Activated CD4-positive, alpha-beta T cell treated with anti-CD3 and anti-CD28 coated beads, Interleukin-2, Interleukin-6, amounts not matched to agents 100 ng/mL and 50 ng/mL, durations not matched to agents 16 hours and 8 hours (primary cell): ENCODE results near the gene PKIB.
"Not testable (repeated sequence)": the region's sequence is repeated elsewhere in the genome, so short reads cannot be mapped to it uniquely, and the experiment has no call there.

ENCODE experiments used
- DNase-seq: peaks from one replicate; pipeline ENCODE4 v3.0.0-alpha.2; 2020

PKIB gene, protein sequence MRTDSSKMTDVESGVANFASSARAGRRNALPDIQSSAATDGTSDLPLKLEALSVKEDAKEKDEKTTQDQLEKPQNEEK

DNA sequence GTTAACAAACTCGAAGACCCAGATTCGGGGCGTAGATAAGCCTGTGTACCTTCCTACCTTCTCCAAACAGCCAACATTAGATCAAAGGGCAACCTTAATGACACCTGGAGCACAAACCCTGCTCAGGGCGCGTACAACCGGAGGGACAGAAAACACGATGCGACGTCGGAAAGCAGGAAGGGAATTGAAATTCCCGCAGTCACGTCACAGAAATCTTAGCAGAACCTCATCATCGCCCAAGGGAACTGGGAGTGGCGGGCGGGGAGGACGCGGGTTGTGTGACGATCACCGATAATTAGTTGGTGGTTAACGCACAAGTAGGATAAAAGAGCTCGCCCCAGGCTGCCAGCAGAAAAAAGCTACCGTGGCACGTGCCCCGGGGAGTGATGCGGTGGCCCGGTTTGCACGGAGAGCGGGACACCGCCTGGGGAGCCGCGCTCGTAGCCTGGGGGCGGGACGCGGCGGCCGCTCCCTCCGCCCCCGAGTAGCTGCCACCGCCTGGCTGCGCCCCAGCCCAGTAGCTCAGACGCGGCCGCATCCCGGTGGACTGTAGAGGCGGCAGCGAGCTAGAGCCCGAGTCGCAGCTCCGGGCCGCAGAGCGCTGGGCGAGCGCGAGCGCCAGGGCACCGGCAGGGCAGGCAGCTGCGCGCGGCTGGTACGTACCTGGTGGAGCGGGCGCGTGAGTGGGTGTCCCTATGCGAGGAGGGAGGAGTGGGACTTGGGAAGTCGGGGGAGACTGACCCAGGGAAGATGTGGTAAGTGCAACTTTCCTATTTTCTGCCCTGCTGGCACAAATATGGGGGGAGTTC, at the start of gene PKIB:
TSS of gene PKIB (plus strand) at position 525 of the 809 bp plus-strand sequence. CDS start 107,390 bp downstream, outside the sequence.
- peak; percentile 56 for DNase-seq

DNA sequence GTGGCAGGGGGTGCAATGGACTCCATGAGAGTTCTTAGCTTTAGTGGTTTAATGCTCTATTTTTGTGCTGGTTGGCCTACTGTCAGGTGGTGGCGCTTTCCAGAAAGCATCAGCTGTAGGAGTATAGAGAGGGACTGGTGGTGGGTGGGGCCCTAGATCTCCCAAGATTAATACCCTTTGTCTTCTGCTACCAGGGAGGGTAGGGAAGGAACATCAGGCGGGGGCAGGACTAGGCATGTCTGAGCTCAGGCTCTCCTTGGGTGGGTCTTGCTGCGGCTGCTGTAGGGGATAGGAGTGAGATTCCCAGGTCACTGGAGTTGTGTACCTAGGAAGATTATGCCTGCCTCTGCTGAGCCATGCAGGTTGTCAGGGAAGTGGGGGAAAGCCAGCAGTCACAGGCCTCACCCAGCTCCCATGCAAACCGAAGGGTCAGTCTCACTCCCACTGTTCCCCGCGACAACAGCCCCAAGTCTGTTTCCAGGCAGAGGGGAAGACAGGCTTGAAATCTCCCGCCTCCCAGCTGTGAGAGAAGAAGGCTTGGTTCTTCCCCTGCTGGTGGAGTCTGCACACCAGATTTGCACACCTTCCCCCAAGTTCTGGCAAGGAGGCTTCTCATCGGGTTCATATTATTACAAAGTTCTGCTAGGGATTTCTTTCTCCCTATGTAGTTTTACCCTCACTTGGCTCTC, 46.7 kb upstream of the PKIB start:
- no peak for DNase-seq

DNA sequence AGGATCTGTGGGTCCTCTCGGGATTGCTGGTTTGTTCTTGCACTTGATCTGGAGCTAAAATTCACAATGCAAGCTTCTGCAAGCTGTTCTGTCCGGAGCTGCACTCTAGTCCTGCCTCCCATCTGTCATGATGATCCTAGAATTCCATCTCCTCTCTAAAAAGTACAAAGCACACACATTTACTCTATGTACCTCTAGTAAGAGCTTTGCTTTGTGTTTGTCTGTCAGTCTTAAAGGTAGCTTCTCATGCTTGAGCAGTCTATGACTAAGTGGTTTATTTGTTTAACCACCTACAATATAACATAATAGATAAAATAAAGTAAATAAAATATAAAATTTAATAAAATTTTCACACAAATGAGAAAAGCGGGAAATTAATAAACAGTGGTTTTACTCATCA, 46.0 kb upstream of the PKIB start:
- no peak for DNase-seq

DNA sequence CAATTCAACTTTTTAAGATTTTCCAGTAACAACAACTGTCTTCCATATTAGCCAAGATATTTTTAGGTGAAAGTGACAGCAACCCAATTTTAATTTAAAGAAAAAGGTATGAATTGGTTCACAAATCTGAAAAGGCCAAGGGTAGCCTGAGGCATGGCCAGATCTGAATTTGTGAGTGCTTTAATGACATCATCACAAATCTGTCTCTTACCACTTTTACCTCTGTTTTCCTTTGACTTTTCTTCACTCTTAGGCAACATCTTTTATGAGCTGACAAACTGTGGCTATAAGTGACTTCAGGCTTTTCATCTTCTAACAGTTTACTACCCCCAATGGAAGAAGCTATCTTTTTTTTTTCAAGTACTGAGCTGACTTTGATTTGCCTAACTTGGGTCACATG, 44.5 kb upstream of the PKIB start:
- no peak for DNase-seq

DNA sequence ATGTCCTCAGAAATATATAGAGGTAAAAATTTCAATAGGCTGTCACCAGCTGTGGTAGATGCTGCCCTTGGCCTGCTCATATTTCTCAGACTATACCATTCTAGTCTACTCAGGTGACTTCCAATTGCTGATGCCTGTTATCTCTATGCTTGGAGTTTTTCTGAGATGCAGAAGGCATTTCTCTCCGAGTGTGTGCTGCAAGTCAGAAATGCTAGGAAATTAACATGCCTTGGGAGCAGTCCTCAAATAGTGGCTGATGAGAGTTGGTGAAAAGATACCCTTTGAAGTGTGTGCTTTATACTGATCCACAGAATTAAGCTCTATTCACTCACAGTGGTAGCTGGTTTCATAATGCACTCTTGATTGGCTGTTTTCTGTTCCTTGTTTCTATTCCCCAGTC, 43.2 kb upstream of the PKIB start:
- no peak for DNase-seq

DNA sequence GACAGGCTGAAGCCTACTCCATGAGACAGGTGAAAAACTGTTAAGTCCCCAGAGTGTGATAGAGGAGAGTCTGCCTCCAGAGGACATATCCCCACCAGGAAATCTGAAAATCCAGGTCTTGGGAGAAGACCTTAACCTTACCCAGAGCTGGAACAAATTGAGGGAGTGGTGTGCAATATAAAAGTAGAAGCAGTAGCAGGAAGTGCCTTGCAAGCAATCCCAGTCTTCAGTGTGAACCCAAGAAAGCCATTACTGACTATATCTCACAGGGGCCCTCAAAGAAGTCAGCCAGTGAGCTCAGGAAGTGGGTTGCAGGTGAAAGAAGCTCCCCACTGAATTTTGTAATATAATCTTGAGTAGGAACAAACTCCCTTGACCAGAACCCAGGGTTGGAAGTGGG, 41.9 kb upstream of the PKIB start:
- DNase-seq, result no peak

DNA sequence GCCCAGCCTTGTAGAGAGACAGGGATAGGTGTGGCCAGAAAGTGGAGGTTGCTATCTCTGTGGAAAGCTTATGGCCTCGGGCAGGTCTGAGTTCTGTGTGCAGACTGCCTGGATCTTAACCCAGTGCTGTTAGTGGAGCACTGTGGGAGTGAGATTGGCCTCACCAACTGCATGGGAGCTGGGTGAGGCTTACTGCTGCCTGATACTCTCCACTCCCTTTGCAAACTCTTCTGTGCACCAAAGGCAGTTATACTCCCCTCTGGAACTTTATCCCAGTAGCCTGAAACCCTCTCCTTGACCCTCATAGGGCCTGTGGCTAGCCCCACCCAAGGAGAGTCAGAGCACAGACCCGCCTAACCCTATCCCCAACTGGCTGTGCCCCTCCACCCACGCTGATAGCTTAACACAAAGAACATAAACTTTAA, 41.4 kb upstream of the PKIB start:
- DNase-seq, result no peak

DNA sequence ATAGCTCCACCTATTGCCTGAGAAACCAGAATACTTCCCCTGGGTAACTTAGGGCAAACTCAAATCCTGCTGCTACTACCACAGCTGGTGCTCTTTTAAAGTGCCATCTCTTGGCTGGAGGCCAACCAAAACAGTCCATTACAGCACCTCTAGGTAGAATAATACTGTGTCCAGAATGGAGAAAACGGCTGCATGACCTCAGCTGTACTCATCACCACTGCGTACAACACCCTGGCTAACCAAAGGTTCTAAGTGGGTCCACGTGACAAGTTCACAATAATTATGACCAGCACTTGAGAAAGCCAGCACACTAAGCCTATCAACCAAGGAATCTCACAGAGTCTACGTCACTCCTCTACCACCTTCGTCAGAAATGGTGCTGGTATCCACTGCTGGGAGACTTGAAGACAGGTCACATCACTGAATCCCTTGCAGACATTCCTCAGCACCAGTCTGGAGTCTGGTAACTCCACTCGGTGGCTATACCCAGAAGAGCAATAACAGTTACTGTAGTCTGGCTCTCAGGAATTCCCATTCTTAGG, 40.9 kb upstream of the PKIB start:
- no peak for DNase-seq

DNA sequence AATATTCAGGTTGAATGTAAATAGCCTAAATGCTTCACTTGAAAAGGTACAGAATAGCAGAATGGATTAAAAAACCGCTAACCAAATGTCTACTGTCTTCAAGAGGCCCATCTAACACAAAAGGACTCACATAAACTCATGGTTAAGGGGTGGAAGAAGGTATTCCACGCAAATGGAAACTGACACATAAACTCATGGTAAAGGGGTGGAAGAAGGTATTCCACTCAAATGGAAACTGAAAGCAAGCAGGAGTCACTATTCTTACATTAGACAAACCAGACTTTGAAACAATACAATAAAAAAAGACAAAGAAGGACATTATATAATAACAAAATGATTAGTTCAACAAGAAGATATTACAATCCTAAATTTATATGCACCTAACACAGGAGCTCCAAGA, 38.3 kb upstream of the PKIB start:
- DNase-seq, result no peak

DNA sequence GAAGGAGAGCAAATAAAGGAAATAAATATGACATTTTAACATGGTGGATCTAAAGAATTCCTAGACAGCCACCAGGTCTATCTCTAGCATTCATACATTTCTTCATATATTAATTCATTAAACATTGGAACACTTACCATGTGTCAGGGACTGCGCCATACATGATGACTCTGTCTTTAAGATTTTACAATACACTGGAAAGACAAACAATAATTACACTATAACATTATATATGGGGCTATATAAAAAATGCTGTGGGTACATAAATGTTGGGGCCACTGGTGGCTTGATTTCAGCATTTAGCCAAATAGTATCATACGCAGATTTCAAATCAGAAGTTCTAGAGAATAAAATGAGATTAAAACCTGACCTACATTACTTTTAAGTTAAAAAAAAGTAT, 33.3 kb upstream of the PKIB start:
- DNase-seq, result no peak

DNA sequence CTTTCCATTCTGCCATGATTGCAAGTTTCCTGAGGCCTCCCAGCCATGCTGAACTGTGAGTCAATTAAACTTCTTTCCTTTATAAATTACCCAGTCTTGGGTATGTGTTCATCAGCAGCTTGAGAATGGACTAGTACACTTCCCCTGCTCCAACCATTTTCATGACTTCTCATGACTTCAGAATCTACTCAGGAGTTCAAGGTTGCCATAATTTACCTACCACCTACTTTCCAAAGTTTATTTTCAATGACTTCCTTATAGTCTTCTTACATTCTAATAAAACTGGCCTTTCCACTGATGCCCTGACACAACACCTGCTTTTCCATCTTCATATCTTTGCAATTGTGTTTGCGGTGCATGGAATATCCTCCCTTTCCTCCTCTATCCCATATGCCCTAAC, 31.2 kb upstream of the PKIB start:
- DNase-seq, result no peak

DNA sequence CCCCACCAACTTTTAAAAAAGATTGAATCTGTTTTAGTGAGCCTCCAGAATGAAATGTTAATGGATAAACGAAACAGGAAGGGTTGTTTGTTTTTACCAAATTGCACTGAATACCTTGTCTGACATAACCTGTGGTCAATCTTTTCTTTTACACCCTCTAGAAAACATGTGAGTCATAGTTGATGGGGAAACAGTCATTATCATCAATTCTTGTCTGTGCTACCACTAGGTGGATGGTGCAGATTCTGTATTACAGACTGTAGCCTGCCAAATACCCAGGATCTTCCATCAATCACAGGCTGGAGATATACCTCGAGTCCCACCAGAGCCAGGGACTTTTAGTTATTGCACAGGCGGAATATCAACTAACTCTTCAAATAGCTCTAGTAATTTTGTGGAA, 29.5 kb upstream of the PKIB start:
- DNase-seq, result no peak

DNA sequence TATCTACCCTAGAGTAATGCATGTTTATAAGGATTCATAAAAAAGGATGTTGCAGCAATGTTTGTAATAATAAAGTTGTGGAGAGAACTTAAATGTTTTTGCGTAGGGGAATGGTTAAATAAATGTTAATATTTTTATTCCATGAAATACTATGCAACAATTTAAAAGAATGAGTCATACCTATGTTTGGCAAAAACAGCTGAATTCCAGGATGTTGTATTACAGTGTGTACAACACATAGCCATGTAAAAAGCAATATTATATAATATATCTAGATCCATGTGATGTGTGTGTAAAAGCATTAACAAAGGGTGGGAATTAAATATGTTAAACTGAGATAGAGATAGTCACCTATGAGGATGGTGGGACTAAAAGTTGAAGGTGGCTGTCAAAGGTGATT, 21.1 kb upstream of the PKIB start:
- no peak for DNase-seq

DNA sequence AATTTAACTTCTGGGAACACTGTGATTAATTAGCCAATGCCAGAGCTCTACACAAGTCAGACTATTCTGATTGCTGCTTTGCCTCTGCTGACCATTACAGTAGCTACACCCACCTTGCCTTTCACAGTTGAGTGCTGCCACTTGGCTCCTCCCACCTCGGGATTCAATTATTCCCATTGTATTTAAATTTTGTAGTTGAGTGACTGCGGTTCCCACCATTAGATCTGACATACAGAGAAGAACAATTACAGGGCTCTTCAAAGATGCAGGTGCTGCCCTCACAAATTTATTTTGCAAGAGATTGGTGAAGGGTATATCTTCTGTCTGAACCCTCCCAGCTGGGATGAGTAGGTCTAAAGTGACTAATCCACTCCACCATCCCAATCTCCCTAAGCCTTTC, 11.9 kb upstream of the PKIB start:
- DNase-seq, result not testable (repeated sequence)

DNA sequence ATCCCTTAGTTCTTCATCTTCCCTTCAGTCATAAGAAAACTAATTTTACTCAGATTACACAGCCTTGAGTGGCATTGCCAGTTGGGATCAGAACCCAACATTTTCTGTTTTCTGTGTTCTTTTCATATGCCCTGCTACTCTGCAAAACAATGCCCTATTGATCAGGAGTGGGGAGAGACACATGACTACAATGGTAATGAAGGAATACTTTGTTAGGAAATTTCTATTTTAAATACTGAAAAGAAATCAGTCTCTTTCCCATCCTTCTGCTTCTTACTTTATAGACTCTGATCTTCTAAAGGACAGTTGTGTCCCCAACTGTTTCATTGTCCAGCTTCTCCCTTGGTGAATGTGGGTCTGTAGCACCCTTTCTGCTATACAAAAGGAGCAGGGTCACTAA, 5.5 kb upstream of the PKIB start:
- no peak for DNase-seq

DNA sequence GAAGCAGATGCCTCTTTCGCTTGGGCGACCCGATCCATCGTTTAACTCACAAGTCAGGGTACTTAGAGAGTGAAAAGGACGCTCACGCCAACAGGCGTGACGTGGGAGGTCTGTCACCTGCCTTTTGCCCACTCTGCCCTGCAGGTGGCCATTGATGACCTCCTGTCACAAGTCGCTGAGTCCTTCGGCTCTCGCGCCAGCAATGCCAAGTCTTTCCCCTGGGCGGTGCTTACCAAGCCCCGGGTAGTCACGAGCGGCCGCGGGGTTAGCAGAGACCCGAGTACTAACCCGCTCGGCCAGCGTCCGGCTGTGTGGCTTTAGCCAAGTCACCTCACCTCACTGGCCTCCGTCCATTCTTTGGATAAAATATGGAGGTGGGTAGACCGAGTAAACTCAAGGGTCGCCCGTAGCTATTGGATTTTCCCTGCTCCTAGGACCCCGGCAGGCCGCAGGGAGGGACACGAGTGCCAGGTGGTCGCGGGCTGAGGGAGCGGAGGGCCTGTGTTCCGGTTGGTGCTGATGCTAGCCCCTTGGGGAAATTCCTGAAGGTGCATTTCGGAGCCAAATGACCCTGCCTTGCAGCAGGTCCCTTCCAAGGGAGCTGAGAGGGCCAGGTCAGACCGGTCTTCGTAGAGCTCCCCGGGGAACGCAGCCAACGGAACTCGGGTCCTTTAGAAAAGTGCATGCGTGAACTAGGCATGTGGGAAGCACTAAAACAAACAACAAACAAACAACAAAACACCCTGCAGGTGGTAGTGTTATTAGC, 668 bp downstream of the PKIB start:
- peak; percentile 14 for DNase-seq

DNA sequence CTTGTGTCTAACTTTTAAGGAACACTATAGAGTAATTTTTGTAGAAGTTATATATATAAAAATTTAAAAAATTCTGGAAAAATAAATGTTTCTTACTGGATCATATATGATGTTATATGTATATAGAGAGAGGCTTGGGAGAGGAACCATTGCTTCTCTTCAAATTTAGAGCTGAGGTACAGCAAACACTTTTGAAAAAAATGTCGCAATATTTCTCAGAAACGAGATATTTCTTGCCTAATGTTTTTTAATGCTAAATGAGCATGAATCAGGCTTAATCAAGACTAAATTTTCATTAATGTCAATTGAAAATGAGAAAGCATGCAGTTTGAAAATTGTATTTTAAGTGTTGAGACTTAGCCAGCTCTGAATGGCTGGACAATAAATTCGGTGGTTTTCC, 2.6 kb downstream of the PKIB start:
- DNase-seq, result no peak

DNA sequence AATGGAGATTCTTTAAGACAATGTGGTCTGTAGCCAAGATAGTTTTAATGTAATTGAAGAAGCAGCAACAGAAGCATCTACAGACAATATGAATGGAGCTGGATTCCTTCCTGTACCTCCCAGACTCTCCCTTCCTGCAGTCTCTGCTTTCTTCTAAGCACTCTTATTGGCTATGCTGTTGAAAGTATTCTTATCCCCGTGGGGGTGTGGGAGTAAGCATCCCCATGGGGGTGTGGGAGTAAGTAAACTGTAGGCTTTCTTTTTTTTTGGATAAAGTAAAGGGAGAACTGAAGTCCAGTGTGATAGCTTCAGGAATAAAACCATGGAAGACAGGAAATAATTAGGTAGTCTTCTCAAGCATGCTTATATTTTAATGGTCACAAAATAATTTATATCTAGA, 4.1 kb downstream of the PKIB start:
- no peak for DNase-seq

DNA sequence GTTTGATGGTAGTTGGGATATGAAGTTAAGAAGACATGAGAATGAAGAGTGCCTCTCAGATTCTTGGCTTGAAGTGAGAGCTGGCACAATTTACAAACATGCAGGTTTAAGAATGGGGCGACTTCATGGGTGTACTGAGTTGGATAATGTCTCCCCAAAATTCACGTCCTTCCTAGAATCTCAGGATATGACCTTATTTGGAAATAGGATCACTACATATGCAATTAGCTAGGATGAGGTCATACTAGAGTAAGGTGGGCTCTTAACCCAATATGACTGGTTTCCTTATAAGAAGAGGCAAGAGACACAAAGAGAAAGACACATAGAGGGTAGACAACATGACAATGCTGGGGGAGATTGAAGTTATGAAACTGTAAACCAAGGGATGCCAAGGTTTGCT, 5.2 kb downstream of the PKIB start:
- DNase-seq, result no peak

DNA sequence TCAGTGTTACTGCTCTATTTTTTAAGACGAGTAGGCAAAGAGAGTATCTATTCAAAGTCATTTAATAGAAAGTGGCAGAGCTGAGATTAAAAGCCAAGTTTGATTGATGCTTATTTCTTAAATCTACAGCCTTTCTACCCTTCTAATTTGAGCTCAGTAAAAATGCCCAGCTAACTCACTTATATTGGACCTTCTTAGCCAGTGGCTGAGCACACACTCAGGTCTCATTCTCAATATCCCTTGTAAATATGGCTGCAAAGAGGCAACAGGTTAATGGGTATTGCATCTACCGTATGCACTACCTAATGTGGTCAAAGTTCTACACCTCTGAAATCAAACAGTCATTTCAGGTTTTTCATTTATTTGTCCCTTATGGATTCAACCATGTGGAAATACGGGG, 6.7 kb downstream of the PKIB start:
- DNase-seq, result no peak

DNA sequence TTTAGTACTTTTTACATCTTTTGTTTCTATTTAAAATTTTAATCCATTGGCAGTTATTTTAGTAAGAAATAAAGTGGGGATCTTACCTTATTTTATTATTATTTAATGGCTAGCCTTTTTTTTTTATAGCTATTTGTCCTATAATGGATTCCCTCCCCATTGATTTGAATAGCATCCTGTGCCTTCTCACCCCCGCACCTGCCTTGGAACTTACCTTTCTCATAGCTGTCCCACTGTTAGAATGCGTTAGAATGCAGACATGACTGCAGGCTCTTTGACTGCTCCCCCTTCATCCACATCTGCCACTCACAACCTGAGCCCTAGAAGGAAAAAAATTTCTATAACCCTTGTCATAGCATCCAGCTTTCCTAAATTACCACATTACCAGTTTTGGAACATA, 9.1 kb downstream of the PKIB start:
- DNase-seq, result no peak

DNA sequence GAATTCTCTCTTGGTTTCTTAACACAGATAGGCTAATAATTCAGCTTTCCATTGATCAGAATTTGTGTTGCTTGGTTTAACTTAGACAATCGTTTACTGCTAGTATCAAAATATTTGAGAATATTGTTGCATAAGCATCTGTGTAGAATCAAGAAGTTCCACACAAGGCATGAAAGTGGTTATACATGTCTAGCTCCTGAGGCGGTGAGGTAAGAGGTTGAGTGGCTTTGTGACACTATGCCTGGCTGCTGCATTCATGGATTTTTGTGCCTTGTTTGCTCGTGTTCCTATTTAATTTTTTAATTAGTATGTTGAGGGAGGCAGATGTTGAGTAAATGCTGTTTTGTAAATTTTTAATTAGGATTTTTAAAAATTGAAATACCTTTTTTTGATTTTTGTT, 10.2 kb downstream of the PKIB start:
- DNase-seq, result no peak

DNA sequence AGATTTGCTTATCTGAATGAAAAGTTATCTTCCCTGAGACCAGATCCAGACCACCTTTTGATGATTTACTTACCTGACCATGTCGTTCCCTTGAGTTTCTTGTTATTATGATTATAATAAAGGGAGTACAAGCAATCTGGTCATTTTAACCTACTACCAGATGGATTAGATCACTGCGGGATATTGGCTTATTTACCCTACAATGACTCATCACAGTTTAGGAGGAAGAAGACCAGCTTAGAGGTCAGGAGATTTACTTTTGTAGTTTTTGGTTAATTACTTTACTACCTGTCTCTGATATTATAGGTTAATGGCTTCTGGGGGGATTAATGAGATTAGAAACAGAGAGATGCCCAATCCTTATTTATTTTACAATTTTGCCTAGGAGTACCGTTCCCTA, 10.7 kb downstream of the PKIB start:
- DNase-seq, result no peak
